D341Med (cell line): ENCODE results near the gene DDRGK1.
"Not testable (repeated sequence)": the region's sequence is repeated elsewhere in the genome, so short reads cannot be mapped to it uniquely, and the experiment has no call there.

Experiments used
- DNase-seq: peaks from one replicate; pipeline ENCODE4 v3.0.0; 2012; ENCODE audit warnings: low spot score

Gene DDRGK1

GRCh38 chr20:3215359-3215917, 11.0 kb upstream of the DDRGK1 start:
- DNase-seq: not testable (repeated sequence)

GRCh38 chr20:3213226-3213625, 8.7 kb upstream of the DDRGK1 start:
- DNase-seq: no peak

GRCh38 chr20:3210346-3210745, 5.9 kb upstream of the DDRGK1 start:
- DNase-seq: no peak

- no peak for DNase-seq
These were observed 5.5 kb upstream of the DDRGK1 start for GRCh38 chr20:3209946-3210317.

GRCh38 chr20:3209257-3209945, 4.9 kb upstream of the DDRGK1 start, which contains the start of gene ITPA:
TSS of gene ITPA (plus strand) at chr20:3209498. CDS start at chr20:3209552, 54 bp downstream.
- DNase-seq: peak; percentile 87

GRCh38 chr20:3208786-3209256, 4.3 kb upstream of the DDRGK1 start:
- DNase-seq: no peak

GRCh38 chr20:3203315-3204123, 963 bp downstream of the DDRGK1 start:
- peak; percentile 50 for DNase-seq

- DNase-seq: no peak
These were observed 1.5 kb downstream of the DDRGK1 start for GRCh38 chr20:3202965-3203314.

- peak; percentile 19 for DNase-seq
These were observed 4.3 kb downstream of the DDRGK1 start for GRCh38 chr20:3199976-3200755.

- peak; percentile 5 for DNase-seq
These were observed 5.3 kb downstream of the DDRGK1 start for GRCh38 chr20:3199206-3199605.

GRCh38 chr20:3195590-3196237, 8.8 kb downstream of the DDRGK1 start:
- peak; percentile 6 for DNase-seq

- DNase-seq: peak; percentile 16
These were observed 9.7 kb downstream of the DDRGK1 start for GRCh38 chr20:3194617-3195280.

- peak; percentile 18 for DNase-seq
These were observed 10.5 kb downstream of the DDRGK1 start for GRCh38 chr20:3193806-3194616.

- peak; percentile 11 for DNase-seq
These were observed 12.1 kb downstream of the DDRGK1 start for GRCh38 chr20:3192226-3193015.

GRCh38 chr20:3190681-3191111, 13.8 kb downstream of the DDRGK1 start:
- peak; percentile 34 for DNase-seq

- peak; percentile 7 for DNase-seq
These were observed 14.8 kb downstream of the DDRGK1 start for GRCh38 chr20:3189561-3190131.

GRCh38 chr20:3188823-3189413, 15.6 kb downstream of the DDRGK1 start:
- peak; percentile 15 for DNase-seq

GRCh38 chr20:3187861-3188260, 16.6 kb downstream of the DDRGK1 start:
- DNase-seq: not testable (repeated sequence)
